Mucosa of descending colon (tissue), 3 donors: ENCODE data around the gene SH2D3C. TPM values are rescaled to one million over a fixed set of nuclear protein-coding genes. Genes with fewer than 3 reads are reported as not detected.

ENCODE experiments used
- ATAC-seq: fragments of 200-7000 bp; cut with Tn5 transposase; one replicate; pipeline ENCODE4 v1.9.1; 2020; ENCODE audit warnings: mild to moderate bottlenecking, moderate library complexity
- DNase-seq, 3 donors: peaks; one replicate each; pipeline ENCODE4 v3.0.0-alpha.2; 2020
- H3K36me3 ChIP-seq: fragments of 200-600 bp; one replicate; pipeline ENCODE4 v1.8.0; 2021; ENCODE audit warnings: low read depth, mild to moderate bottlenecking
- H3K4me1 ChIP-seq: fragments of 200-600 bp; one replicate; pipeline ENCODE4 v1.8.0; 2021; ENCODE audit warnings: low read depth, mild to moderate bottlenecking
- H3K4me3 ChIP-seq: fragments of 200-600 bp; one replicate; pipeline ENCODE4 v1.8.0; 2021; ENCODE audit warnings: mild to moderate bottlenecking
- H3K9me3 ChIP-seq: fragments of 200-600 bp; one replicate; pipeline ENCODE4 v1.8.0; 2021; ENCODE audit warnings: mild to moderate bottlenecking
- intact Hi-C, 2 donors: fragments of 100-400 bp; cut with DNase I in 1 of 2; cut with micrococcal nuclease in 1 of 2; formaldehyde crosslinking; loops; one replicate each; pipeline versions ENCODE4 v1.11.0 to v1.11.1; 2022; cut with DNase I, micrococcal nuclease
- total RNA-seq, 3 donors: library from RNA; stranded (reverse); fragmentation: NEBNext Ultra II Directional in 2 of 3; extraction: Animal tissue kit (Norgen Biotek cat#: 25700) in 2 of 3; gene quantifications; one replicate each; pipeline versions ENCODE4 v1.2.1 to v1.2.4, GENCODE V29; 2021 to 2023
- TF ChIP-seq, protein P1 (sequence below): fragments of 200-600 bp; IDR thresholded peaks from one replicate; pipeline ENCODE4 v1.8.0; 2022; ENCODE audit warnings: antibody characterized with exemption, mild to moderate bottlenecking
- donor health status: DM: no; HTN: no; CAD: no; lungs with moderate emphysema.
- donor health status: DM: no; HTN: no; CAD: no.
- donor health status: DM: no; HTN: yes; CAD: no.

SH2D3C gene
- total RNA-seq, 3 donors from 2014 or later = 3.2 to 7.4 (median 4.7) TPM

DNA sequence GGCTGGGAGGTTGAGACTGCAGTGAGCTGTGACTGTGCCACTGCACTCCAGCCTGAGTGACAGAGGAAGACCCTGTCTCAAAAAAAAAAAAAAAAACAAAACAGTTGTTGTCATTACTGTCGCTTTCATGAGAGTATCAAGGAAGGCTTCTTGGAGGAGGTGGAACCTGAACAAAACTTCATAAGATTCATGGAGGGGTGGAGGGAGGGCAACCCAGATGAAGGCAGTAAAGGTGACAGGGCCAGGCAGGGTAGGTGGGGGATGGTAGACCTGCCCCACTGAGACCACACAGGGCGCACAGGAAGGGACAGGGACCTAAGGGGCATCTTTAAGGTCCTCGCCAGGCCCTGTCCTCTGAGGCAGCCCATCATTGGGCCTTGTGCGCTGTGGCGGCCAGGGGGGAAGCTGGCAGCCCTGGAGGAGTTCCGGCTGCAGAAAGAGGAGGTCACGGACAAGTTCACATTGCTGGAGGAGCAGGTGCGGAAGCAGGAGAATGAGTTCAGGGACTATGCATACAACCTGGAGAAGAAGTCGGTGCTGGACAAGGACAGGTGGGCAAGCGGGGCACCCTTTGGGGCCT is 68.2 kb downstream of the SH2D3C start:
- no peak overlapping the region for H3K4me3 ChIP-seq
- no peak for ATAC-seq
- DNase-seq = no peak
- H3K4me1 ChIP-seq = no peaks in the 10 kb centered on the region
- H3K36me3 ChIP-seq = no peaks in the 10 kb centered on the region
- intact Hi-C loops = no loop called here
- no peaks in the 10 kb centered on the region for H3K9me3 ChIP-seq
- TF ChIP-seq, protein P1, sequence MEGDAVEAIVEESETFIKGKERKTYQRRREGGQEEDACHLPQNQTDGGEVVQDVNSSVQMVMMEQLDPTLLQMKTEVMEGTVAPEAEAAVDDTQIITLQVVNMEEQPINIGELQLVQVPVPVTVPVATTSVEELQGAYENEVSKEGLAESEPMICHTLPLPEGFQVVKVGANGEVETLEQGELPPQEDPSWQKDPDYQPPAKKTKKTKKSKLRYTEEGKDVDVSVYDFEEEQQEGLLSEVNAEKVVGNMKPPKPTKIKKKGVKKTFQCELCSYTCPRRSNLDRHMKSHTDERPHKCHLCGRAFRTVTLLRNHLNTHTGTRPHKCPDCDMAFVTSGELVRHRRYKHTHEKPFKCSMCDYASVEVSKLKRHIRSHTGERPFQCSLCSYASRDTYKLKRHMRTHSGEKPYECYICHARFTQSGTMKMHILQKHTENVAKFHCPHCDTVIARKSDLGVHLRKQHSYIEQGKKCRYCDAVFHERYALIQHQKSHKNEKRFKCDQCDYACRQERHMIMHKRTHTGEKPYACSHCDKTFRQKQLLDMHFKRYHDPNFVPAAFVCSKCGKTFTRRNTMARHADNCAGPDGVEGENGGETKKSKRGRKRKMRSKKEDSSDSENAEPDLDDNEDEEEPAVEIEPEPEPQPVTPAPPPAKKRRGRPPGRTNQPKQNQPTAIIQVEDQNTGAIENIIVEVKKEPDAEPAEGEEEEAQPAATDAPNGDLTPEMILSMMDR = no peak

DNA sequence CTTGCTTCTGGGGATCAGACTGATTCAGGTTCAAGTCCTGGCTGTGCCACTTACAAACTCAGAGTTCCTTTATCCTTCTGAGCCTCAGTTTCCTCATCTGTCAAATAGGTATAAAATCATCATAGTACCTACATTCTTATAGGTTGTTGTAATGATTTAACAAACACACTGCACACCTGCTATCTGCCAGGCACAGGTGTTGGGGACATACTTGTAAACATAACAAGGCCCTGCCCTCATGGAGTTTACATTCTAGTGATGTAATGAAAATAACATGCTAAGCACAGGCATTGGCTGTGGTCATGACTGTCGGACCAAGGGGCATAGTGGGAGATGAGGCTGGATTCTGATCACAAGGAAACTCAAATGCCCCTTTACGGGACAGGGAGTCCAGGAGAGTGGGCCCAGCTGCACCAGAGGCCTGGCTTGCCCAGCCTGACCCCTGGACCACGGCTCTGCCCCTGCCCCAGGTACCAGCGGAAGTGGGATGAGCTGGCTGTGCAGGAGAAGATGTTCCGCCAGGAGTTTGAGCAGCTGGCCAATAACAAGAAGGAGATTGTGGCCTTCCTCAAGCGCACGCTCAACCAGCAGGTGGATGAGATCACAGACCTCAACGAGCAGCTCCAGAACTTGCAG is 69.4 kb downstream of the SH2D3C start:
- Histone ChIP-seq H3K9me3 (no peaks in the 10 kb centered on the region), H3K36me3 (no peaks in the 10 kb centered on the region), H3K4me1 (no peaks in the 10 kb centered on the region), H3K4me3 (no peak overlapping the region)
- intact Hi-C loops = no loop called here
- DNase-seq = no peak
- TF ChIP-seq, protein P1 = no peak
- ATAC-seq = no peak

DNA sequence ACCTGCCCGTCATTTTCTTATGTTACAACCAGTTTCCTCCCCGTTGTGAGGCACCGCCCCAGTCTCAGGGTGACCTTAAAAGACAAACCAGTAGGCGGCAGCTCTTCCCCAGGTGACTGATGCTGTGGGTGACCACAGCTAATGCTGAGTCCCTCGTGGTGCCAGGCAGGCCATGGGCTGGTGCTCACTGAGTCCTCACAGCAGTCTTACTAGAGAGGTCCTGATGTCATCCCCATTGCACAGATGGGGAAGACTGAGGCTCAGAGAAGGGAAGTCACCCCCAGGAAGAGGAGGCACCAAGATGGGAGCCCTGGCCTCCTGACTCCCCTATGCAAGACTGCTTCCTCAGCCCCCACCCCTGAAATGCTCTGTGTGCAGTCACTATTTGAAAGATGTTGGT is 70.7 kb downstream of the SH2D3C start:
- Histone ChIP-seq H3K9me3 (no peaks in the 10 kb centered on the region), H3K36me3 (no peaks in the 10 kb centered on the region), H3K4me3 (no peak overlapping the region), H3K4me1 (no peaks in the 10 kb centered on the region)
- DNase-seq = peak in 2 of 3 donors; percentile 44 to 56
- TF ChIP-seq, protein P1 = no peak
- ATAC-seq = peak; percentile 73
- intact Hi-C loops = no loop called here

DNA sequence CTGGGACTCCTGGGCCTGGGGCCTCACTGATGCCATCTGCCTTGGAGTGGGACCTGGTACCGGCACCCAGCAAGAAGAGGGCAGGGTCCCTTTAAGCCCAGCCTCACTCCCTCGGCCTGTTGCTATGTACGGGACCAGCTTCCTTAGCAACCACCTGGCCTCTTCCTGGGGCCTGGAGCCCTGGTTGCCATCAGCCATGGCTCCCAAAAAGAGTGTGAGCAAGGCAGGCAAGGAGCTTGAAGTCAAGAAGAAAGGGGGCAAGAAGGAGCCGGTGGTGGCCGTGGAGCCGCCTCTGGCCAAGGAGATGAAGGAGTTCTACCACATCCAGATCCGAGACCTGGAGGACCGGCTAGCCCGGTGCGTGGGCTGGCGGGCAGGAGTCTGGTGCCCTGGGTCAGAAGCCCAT is 71.6 kb downstream of the SH2D3C start, which contains the start of gene CFAP157:
CFAP157 (plus strand) TSS at position 153 of the 406 bp plus-strand sequence; CDS start at position 197, 44 bp downstream.
- intact Hi-C loops = no loop called here
- ATAC-seq = peak; percentile 79
- Histone ChIP-seq H3K36me3 (no peaks in the 10 kb centered on the region), H3K4me3 (no peak within 1 kb of the TSS), H3K4me1 (no peaks in the 10 kb centered on the region), H3K9me3 (no peaks in the 10 kb centered on the region)
- TF ChIP-seq, protein P1 = no peak
- peak in 1 of 3 donors; percentile 43 for DNase-seq

DNA sequence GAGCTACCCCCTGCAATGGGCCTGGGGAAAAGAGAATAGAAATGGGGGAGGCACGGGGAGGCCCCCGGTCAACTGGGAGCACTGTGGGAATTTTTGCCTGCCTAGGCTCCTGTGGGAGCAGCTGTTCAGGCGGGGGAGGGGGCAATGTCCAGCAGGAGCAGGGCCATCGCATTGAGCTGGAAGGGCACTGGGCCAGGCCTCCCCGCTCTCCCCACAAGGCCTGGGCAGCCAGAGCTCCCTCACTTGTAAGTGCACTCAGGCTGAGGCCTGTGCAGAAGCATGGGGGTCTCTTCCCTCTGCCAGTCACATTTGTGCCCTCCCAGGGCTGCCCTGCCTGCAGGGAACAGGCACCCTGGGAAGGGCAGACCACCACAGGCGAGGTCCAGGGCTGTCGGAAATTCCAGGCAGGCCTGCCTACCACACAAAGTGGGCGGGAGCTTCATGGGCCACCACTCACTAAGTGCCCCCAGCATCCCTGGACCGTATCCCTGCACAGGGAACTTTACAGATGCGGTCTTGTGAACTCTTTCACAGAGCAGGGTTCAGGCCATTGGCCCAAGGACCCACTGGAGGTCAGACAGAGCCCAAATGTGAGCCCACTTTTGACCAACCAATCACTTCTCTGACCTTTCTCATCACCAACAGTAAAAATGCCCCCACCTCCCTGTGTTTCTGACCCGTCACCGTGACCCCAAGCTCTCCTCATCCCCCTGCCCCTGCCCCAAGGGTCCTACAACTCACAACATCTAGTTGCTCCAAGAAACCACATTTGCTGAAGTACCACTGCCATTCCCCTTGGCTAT is 72.7 kb downstream of the SH2D3C start:
- Histone ChIP-seq H3K4me1 (no peaks in the 10 kb centered on the region), H3K9me3 (no peaks in the 10 kb centered on the region), H3K4me3 (no peak overlapping the region), H3K36me3 (no peaks in the 10 kb centered on the region)
- DNase-seq (no peak), ATAC-seq (no peak)
- intact Hi-C loops = no loop called here
- TF ChIP-seq, protein P1 = no peak
